ENCODE results near the gene DAPK1.

Gene DAPK1

DNA sequence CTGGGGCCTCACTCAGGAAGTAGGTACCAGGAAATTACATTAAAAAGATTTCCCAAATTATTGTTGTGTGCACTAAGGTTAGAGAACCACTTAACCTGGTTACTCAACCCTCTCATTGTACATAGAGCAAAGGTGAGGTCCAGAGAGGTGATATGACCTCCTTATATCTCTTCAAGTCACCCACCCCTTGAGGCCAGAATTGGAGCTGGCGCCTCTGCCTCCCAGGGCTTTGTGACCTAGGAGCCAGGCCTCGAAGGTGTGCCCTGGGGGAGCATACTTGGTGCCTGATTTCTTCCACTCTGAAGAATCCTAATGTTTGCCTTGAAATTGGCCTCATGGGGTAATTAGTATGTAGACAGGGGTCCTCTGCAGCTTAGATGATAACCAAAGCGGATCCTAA, 133.2 kb downstream of the DAPK1 start:
- DNase-seq (ENCODE audit: low read depth, low spot score) = no peak
- in situ Hi-C loops (cut with HindIII; ENCODE audit: low sequenced_read_pairs) = no loop called here
- TF ChIP-seq, protein P1, sequence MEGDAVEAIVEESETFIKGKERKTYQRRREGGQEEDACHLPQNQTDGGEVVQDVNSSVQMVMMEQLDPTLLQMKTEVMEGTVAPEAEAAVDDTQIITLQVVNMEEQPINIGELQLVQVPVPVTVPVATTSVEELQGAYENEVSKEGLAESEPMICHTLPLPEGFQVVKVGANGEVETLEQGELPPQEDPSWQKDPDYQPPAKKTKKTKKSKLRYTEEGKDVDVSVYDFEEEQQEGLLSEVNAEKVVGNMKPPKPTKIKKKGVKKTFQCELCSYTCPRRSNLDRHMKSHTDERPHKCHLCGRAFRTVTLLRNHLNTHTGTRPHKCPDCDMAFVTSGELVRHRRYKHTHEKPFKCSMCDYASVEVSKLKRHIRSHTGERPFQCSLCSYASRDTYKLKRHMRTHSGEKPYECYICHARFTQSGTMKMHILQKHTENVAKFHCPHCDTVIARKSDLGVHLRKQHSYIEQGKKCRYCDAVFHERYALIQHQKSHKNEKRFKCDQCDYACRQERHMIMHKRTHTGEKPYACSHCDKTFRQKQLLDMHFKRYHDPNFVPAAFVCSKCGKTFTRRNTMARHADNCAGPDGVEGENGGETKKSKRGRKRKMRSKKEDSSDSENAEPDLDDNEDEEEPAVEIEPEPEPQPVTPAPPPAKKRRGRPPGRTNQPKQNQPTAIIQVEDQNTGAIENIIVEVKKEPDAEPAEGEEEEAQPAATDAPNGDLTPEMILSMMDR (IDR thresholded peaks at IDR 0.05; ENCODE audit: low read depth, low read length) = no peak
- no peak overlapping the region for H3K4me3 ChIP-seq (ENCODE audit: low read depth, low read length)

GRCh38 chr9:87635656-87636501, 138.2 kb downstream of the DAPK1 start:
- in situ Hi-C loops (cut with HindIII; ENCODE audit: low sequenced_read_pairs) = no loop called here
- TF ChIP-seq, protein P1 (IDR thresholded peaks at IDR 0.05; ENCODE audit: low read depth, low read length) = no peak
- no peak overlapping the region for H3K4me3 ChIP-seq (ENCODE audit: low read depth, low read length)
- DNase-seq (ENCODE audit: low read depth, low spot score) = no peak

DNA sequence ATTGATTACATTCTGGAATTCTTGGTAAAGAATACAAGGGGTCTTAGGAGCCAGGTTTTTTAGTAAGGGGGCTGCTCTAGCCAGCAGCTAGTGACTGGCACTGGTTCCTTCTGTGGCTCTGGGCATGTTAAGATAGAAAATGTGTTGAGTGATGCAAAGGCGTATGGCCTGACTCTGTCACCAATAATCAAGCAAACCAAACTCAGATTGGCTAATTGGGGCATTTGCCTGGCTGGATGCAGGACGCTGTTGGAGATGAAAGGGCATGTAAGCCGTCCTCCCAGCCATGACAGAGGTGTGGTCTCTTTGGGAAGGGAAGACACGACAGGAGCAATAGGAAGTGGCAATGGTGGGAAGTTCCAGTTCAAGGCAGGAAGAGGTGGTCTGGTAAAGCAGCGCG, 140.6 kb downstream of the DAPK1 start:
- no peak overlapping the region for H3K4me3 ChIP-seq (ENCODE audit: low read depth, low read length)
- in situ Hi-C loops (cut with HindIII; ENCODE audit: low sequenced_read_pairs) = no loop called here
- TF ChIP-seq, protein P1 (IDR thresholded peaks at IDR 0.05; ENCODE audit: low read depth, low read length) = no peak
- no peak for DNase-seq (ENCODE audit: low read depth, low spot score)

GRCh38 chr9:87639949-87640348, 142.3 kb downstream of the DAPK1 start:
- no peak for DNase-seq (ENCODE audit: low read depth, low spot score)
- TF ChIP-seq, protein P1 (IDR thresholded peaks at IDR 0.05; ENCODE audit: low read depth, low read length) = no peak
- in situ Hi-C loops (cut with HindIII; ENCODE audit: low sequenced_read_pairs) = no loop called here
- no peak overlapping the region for H3K4me3 ChIP-seq (ENCODE audit: low read depth, low read length)

DNA sequence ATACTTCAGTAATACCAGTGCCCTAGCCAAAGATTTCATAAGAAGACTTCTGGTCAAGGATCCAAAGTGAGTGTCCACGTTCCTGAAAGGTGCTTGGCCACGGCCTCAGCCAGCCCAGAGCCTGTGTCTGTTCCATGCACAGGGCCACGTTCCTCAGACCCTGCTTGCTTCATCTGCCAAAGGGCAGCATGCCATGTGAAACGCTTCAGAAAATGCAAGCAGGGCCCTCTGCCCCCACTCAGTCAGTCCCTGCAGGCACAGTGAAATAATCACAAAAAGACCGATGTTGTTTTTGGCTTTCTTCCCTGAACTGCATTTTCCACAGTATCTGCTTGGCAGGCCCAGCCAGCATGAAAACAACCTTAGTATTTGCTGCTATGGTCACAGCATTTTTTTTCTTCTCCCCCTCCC, 142.7 kb downstream of the DAPK1 start:
- in situ Hi-C loops (cut with HindIII; ENCODE audit: low sequenced_read_pairs) = no loop called here
- DNase-seq (ENCODE audit: low read depth, low spot score) = peak; percentile 84
- no peak overlapping the region for H3K4me3 ChIP-seq (ENCODE audit: low read depth, low read length)
- TF ChIP-seq, protein P1 (IDR thresholded peaks at IDR 0.05; ENCODE audit: low read depth, low read length) = no peak

- DNase-seq (ENCODE audit: low read depth, low spot score) = no peak
- no peak overlapping the region for H3K4me3 ChIP-seq (ENCODE audit: low read depth, low read length)
- TF ChIP-seq, protein P1 (IDR thresholded peaks at IDR 0.05; ENCODE audit: low read depth, low read length) = no peak
- in situ Hi-C loops (cut with HindIII; ENCODE audit: low sequenced_read_pairs) = no loop called here
Measured at GRCh38 chr9:87641067-87641466, 143.4 kb downstream of the DAPK1 start.
